ENCODE data around the gene OR8J3.
A peak's percentile ranks its signal among the peaks of the same experiment; 100 is the strongest.
"Not testable (repeated sequence)": the region's sequence is repeated elsewhere in the genome, so short reads cannot be mapped to it uniquely, and the experiment has no call there.

Gene OR8J3, protein sequence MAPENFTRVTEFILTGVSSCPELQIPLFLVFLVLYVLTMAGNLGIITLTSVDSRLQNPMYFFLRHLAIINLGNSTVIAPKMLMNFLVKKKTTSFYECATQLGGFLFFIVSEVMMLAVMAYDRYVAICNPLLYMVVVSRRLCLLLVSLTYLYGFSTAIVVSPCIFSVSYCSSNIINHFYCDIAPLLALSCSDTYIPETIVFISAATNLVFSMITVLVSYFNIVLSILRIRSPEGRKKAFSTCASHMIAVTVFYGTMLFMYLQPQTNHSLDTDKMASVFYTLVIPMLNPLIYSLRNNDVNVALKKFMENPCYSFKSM

DNA sequence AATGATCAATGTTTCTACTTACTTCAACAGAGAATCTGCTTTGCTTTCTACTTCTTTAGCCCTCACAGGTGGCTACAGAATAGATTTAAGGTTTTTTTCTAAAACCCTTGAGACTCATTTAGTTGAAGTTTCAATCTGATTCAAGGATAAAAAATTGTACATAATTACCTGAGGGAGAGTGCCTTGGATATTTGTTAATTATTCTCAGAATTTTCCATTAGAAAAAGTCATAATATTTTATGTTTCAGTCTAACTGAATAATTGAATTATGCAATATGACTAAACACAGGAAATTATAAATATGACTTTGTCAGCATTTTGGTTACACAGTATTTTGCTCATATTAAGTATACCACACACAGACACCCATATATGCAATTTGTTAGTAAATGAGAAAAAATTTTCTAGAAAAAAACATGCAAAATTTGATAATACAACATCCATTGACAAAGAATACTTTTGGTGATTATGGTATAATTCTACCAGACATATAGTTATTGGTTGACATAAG is at the start of gene OR8J3:
Gene OR8J3, minus strand, starts transcription at position 51 of the 511 bp plus-strand sequence. CDS start 2,483 bp downstream, outside the sequence.
- no peak for DNase-seq
- in situ Hi-C loops (cut with MboI; ENCODE audit: low pct_unique_long_range_greater_than_20kb, low sequenced_read_pairs): no loop called here

DNA sequence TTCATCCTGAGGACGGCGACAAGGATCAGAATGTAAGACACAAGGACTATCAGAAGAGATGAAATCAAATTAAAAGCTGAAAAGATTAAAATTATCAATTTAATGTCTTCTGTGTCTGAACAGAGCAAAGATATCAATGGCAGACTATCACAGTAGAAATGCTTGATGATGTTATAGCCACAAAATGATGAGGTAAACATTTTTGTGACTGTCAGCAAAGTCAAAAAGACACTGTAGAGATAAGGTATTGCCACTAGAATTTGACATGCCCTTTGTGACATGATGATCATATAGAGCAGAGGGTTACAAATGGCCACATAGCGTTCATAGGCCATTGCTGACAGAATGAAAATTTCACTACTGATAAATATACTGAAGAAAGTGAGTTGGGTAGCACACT is 48.6 kb upstream of the OR8J3 start:
- in situ Hi-C loops (cut with MboI; ENCODE audit: low pct_unique_long_range_greater_than_20kb, low sequenced_read_pairs): no loop called here
- no peak for DNase-seq

DNA sequence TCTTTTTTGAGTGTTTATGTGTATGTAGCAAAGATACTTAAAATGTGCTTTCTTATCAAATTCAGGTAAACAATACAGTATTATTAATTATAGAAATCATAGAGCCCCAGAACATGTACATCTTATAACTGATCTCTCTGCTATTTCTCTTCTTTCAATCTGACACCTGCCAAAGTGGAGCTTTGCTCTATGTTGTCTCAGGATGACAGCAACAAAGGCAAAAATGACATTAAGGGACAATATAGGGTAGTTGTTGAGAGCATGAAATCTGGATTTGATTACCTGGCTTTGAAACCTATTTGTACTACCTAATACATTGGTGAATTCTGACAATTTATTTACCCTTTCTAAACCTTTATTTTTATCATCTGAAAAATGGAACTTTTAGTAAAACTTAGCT is 43.5 kb upstream of the OR8J3 start:
- DNase-seq: no peak
- in situ Hi-C loops (cut with MboI; ENCODE audit: low pct_unique_long_range_greater_than_20kb, low sequenced_read_pairs): no loop called here

DNA sequence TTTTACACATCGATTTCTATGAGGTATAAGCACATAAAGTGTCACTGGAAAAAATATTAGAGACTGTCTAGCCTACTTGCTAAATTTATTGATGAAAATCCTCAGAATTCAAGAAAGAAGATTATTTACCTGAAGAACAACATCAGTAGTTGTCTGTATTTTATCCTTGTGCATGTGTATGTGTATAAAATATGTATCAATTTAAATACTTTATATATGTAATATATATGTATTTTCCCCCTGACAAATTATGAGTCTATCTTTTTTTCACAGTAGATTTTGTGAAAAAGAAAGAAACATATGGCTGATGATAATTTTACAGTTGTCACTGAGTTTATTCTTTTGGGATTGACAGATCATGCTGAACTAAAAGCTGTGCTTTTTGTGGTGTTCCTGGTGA is 36.3 kb upstream of the OR8J3 start, which contains the start of gene OR5J2:
Gene OR5J2, plus strand, starts transcription at position 301 of the 400 bp plus-strand sequence. Its CDS starts 0 bp downstream, at position 301.
- in situ Hi-C loops (cut with MboI; ENCODE audit: low pct_unique_long_range_greater_than_20kb, low sequenced_read_pairs): no loop called here
- no peak for DNase-seq

DNA sequence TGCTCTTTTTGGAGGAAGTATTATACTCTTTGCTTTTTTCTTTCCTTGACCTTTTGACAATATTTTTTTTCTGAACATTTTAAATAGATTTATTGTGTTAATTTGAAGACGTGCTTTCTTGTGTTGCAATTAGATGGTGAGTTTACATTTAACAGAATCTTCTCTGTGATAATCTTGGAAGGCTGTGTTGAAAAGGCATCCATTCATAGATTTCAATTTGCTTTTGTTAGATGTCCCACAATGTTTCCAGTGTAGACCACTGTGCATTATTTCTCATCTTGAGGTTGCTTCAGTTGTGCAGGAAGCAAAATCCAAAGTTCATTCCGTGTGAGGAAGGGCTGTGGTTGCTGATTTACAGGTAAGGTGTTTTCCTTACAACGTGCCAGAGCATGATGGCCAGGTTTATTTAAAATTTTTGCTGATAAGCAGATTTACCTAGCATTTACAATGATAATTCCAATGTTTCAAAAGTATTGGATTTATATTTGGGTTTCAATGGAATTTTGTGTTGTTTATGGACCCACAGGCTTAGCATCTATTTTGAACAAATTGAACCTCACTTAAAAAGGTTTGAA is 32.3 kb upstream of the OR8J3 start:
- DNase-seq: no peak
- in situ Hi-C loops (cut with MboI; ENCODE audit: low pct_unique_long_range_greater_than_20kb, low sequenced_read_pairs): no loop called here

DNA sequence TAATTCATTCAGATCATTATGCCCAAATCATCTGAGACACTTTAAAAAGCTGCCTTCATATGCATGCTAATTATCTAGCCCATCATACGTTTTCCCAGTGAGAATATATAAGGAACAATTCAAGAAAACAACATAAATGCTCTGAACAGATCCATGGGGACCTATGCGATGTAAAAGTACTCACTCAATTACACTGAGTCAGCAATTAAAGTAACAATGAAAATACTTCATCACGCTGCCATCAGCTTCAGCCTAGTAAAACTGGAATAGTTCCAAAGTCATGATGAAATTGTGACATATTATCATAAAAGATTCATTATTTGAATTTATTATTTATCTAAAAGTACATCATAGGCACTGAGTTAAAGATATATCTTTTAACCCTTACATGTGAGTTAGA is 23.8 kb upstream of the OR8J3 start:
- in situ Hi-C loops (cut with MboI; ENCODE audit: low pct_unique_long_range_greater_than_20kb, low sequenced_read_pairs): no loop called here
- DNase-seq: no peak

DNA sequence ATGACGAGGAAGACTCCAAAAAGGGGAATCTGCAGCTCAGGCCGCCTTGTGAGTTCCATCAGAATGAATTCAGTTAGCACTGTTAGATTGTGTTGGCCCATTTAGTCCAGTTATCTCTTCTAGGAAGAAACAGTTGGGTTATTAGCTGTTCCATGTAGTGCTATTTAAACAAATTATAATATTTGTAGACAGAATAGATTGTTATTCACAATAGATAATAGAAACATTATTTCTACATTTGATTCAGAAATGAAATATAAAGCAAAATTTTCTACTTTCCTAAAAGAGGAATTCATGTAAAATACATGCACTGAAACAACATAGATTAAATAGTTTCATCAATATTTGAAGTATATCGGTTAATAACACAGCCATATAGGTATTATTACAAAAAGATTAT is 20.2 kb upstream of the OR8J3 start, which contains the start of gene OR8K5:
Gene OR8K5, minus strand, starts transcription at position 101 of the 400 bp plus-strand sequence. Its CDS starts 0 bp downstream, at position 101.
- in situ Hi-C loops (cut with MboI; ENCODE audit: low pct_unique_long_range_greater_than_20kb, low sequenced_read_pairs): no loop called here
- no peak for DNase-seq

DNA sequence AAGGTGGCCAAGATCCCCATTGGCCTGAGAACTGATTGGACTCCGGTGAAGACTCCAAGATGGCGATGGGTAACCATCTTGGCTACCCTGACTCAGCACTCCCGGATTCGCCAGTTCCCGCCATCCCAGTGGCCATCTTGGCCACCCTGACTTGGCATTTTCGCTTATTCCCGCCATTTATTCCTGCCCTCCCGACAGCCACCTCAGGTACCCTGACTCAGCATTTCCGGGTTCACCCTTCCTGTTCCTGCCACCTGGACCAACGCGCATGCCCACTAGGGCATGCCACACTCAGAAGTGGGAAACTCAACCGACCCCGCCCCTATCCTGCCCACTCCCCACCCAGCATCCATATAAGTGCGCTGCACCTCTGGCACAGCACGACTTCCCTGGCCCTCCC is 12.3 kb upstream of the OR8J3 start:
- DNase-seq: no peak
- in situ Hi-C loops (cut with MboI; ENCODE audit: low pct_unique_long_range_greater_than_20kb, low sequenced_read_pairs): no loop called here

DNA sequence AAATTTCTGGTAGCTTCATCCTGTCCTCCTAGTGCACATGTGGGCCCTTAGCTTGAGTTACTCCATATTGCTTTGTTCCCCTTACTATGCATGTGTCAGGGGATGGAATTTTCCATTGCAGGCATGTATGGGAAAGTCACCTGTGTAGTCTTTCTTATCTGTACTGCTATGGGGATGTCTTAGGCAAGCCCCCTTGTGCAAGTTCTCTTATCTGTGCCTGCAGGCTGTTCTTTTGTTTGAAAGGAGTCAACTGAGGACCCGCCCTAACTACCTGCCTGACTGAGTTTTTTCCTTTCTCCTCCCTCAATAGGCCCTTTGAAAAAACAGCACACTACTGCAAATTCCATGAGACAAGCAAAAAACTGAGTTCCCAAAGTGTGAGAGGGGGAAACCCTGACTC is 11.4 kb upstream of the OR8J3 start:
- no peak for DNase-seq
- in situ Hi-C loops (cut with MboI; ENCODE audit: low pct_unique_long_range_greater_than_20kb, low sequenced_read_pairs): no loop called here

DNA sequence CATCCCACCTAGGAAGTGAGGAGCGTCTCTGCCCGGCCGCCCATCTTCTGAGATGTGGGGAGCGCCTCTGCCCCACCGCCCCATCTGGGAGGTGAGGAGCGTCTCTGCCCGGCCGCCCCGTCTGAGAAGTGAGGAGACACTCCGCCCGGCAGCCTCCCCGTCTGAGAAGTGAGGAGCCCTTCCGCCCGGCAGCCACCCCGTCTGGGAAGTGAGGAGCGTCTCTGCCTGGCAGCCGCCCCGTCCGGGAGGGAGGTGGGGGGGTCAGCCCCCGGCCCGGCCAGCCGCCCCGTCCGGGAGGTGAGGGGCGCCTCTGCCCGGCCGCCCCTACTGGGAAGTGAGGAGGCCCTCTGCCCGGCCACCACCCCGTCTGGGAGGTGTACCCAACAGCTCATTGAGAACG is 3.7 kb upstream of the OR8J3 start:
- in situ Hi-C loops (cut with MboI; ENCODE audit: low pct_unique_long_range_greater_than_20kb, low sequenced_read_pairs); DNase-seq: not testable (repeated sequence)

DNA sequence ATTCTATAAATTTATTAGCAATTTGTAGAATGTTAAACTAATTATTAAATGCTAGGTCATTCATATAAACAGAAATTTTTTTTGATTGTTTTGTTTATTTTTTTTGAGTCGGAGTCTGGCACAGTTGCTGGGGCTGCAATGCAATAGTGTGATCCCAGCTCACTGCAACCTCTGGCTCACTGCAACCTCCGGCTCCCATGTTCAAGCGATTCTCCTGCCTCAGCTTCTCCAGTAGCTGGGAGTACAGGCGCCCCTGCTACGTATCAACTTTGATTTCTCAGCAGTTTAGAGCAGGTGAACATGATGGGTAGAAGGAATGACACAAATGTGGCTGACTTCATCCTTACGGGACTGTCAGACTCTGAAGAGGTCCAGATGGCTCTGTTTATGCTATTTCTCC is 17.9 kb downstream of the OR8J3 start, which contains the start of gene OR8H3:
Gene OR8H3, plus strand, starts transcription at position 301 of the 400 bp plus-strand sequence. Its CDS starts 0 bp downstream, at position 301.
- in situ Hi-C loops (cut with MboI; ENCODE audit: low pct_unique_long_range_greater_than_20kb, low sequenced_read_pairs): no loop called here
- DNase-seq: no peak

DNA sequence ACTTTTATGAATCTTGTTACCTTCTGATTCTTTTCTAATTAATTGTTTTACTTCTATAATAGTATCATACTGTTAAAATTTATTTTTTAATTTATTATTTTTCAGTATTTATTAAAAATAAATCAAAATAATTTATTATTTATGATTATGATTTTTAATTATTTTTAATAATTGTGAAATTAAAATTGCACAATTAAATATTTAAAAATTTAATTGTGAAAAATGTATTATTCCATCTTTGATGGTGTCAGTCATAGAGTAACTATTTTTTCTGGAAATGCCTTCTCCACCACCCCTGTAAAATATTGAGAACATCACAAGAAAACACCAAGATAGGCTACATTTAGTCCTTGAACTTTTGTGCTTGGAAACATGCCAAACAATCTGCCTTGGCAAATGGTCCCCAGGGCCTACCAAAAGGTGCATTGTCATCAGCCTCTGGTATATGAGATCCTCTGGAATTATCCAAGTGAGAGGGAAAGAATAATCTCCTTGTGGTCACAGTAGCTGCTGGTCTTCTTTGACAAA is 36.7 kb downstream of the OR8J3 start, which contains the start of gene OR8H2:
Gene OR8H2, plus strand, starts transcription at position 478 of the 528 bp plus-strand sequence. CDS start 1,356 bp downstream, outside the sequence.
- in situ Hi-C loops (cut with MboI; ENCODE audit: low pct_unique_long_range_greater_than_20kb, low sequenced_read_pairs): no loop called here
- DNase-seq: no peak

DNA sequence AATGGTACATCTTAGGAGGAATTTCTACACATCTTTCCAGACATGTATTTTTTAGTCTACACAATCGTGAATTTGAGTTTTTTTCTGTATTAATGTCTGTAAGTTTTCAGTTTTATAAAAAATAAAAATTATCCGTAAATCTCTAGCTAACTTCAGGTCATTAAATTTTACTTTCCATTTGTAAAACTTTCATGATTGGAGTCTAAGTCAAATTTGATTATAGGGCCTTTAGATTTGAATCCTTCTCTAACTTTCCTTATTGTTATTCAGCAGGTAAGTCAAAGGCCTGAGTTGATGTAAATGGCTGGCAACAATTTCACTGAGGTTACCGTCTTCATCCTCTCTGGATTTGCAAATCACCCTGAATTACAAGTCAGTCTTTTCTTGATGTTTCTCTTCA is 47.0 kb downstream of the OR8J3 start, which contains the start of gene OR8I2:
Gene OR8I2, plus strand, starts transcription at position 301 of the 400 bp plus-strand sequence. Its CDS starts 0 bp downstream, at position 301.
- in situ Hi-C loops (cut with MboI; ENCODE audit: low pct_unique_long_range_greater_than_20kb, low sequenced_read_pairs): no loop called here

DNA sequence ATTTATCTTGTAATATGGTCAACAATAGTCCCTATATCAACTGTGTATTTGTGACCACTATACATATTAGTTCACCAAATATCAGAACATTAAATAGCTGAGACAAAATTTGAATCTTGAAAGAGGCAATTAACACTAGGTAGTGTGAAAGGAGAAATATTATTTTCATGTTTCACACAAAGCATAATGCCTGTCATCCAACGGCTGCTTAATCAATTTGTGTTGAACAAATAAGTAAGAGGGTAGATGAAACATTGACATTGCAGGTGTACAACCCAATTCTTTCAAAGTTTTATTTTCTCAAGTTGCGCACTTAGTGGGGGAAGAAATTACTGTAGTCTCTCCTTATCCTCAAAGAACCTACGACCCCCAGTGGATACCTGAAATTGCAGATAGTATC is 50.3 kb downstream of the OR8J3 start:
- DNase-seq: peak; percentile 16
- in situ Hi-C loops (cut with MboI; ENCODE audit: low pct_unique_long_range_greater_than_20kb, low sequenced_read_pairs): no loop called here

More for the DNA sequence above, 47.0 kb downstream of the OR8J3 start, which contains the start of gene OR8I2:
- DNase-seq: no peak
